Stimulated activated CD4-positive, alpha-beta T cell treated with anti-CD3 and anti-CD28 coated beads, Interleukin-1b, Interleukin-23, amount 100 ng/mL, for 48 hours (primary cell): ENCODE data around the gene P2RX3.
"Not testable (repeated sequence)": the region's sequence is repeated elsewhere in the genome, so short reads cannot be mapped to it uniquely, and the experiment has no call there.

Experiments used
- DNase-seq: peaks from one replicate; pipeline ENCODE4 v3.0.0-alpha.2; 2020

Gene P2RX3

GRCh38 chr11:57325735-57326048, 12.5 kb upstream of the P2RX3 start:
- DNase-seq, result no peak

- DNase-seq, result no peak
Observed at GRCh38 chr11:57327721-57328120, 10.4 kb upstream of the P2RX3 start.

- DNase-seq, result no peak
Observed at GRCh38 chr11:57330029-57330428, 8.1 kb upstream of the P2RX3 start.

- DNase-seq, result no peak
Observed at GRCh38 chr11:57331720-57332119, 6.4 kb upstream of the P2RX3 start.

- DNase-seq, result no peak
Observed at GRCh38 chr11:57332694-57333440, 5.3 kb upstream of the P2RX3 start.

GRCh38 chr11:57335023-57335342, 3.2 kb upstream of the P2RX3 start:
- DNase-seq, result no peak

- DNase-seq, result peak; percentile 91
Observed at GRCh38 chr11:57335343-57336110, 2.6 kb upstream of the P2RX3 start, which contains the start of gene SSRP1. Gene SSRP1, minus strand, starts transcription at chr11:57335892. Its CDS starts 771 bp downstream, at chr11:57335121.

- no peak for DNase-seq
Observed at GRCh38 chr11:57336111-57336666, 2.0 kb upstream of the P2RX3 start.

- DNase-seq, result not testable (repeated sequence)
Observed at GRCh38 chr11:57336856-57337255, 1.3 kb upstream of the P2RX3 start.

GRCh38 chr11:57339328-57339727, 1.2 kb downstream of the P2RX3 start:
- no peak for DNase-seq

GRCh38 chr11:57340039-57340615, 2.0 kb downstream of the P2RX3 start:
- no peak for DNase-seq

GRCh38 chr11:57341250-57341808, 3.2 kb downstream of the P2RX3 start:
- no peak for DNase-seq

GRCh38 chr11:57342702-57343101, 4.5 kb downstream of the P2RX3 start:
- no peak for DNase-seq

- no peak for DNase-seq
Observed at GRCh38 chr11:57343825-57344224, 5.7 kb downstream of the P2RX3 start.

- DNase-seq, result no peak
Observed at GRCh38 chr11:57344826-57345225, 6.7 kb downstream of the P2RX3 start.

- peak; percentile 67 for DNase-seq
Observed at GRCh38 chr11:57345555-57346211, 7.5 kb downstream of the P2RX3 start.

GRCh38 chr11:57347336-57347735, 9.2 kb downstream of the P2RX3 start:
- DNase-seq, result no peak

- DNase-seq, result no peak
Observed at GRCh38 chr11:57348052-57348451, 9.9 kb downstream of the P2RX3 start.

GRCh38 chr11:57348636-57349313, 10.6 kb downstream of the P2RX3 start:
- DNase-seq, result no peak

GRCh38 chr11:57349491-57350274, 11.5 kb downstream of the P2RX3 start:
- peak; percentile 48 for DNase-seq

GRCh38 chr11:57353036-57353435, 14.9 kb downstream of the P2RX3 start:
- DNase-seq, result no peak

- DNase-seq, result no peak
Observed at GRCh38 chr11:57353446-57353845, 15.3 kb downstream of the P2RX3 start.
